ENCODE measurements around the gene REEP1. TPM values are rescaled to one million over a fixed set of nuclear protein-coding genes. Genes with fewer than 3 reads are reported as not detected.
A peak's percentile ranks its signal among the peaks of the same experiment; 100 is the strongest.

Gene REEP1
- total RNA-seq, 1 donor from 2014 or later = 0.35 TPM

DNA sequence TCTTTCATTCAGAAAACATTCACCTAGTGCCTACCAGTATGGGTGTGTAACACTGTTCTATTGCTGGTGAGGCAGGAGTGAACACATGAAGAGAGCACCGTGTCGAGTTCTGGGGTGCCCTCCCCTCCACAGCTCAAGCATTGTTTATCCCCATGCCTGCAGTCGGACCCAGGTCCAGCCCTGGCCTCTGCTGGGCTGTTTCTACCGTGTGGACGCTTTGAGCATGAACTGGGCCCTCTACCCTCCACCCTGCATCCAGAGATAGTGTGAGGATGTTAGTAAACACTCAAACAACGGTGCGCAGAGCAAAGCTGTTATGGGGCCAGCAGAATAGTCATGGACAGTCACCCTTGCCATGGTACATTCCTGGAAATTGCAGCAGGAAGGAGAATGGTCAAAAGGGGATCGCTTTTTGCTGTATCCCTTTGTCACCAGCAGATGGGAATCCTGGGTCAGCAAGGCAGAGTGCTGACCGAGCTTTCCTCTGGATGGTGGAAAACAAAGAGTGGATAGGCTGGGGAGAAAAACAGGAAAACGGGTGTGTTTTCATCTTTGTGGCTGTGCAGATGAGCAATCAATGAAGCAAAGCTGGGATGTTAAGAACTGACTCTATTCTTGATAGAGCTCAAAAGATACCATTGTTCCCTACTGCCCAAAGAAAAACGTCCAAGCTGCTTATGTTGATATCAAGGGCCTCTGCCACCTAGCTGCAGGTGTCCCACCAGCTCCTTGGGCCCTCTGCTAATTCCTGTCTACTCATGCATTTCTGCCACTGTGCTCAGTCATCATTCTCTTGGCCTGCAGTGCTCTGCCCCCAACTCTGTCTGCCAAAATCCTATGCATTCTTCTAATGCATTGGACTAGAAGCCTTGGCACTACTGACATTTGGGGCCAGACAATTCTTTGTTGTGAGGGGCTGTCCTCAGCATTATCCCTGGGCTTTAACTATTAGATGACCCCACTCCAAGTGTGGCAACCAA, 38.7 kb downstream of the REEP1 start:
- no peak for DNase-seq (ENCODE audit: low read depth)
- H3K4me3 ChIP-seq (ENCODE audit: low read depth, low read length) = no peak overlapping the region
- TF ChIP-seq, protein P1, sequence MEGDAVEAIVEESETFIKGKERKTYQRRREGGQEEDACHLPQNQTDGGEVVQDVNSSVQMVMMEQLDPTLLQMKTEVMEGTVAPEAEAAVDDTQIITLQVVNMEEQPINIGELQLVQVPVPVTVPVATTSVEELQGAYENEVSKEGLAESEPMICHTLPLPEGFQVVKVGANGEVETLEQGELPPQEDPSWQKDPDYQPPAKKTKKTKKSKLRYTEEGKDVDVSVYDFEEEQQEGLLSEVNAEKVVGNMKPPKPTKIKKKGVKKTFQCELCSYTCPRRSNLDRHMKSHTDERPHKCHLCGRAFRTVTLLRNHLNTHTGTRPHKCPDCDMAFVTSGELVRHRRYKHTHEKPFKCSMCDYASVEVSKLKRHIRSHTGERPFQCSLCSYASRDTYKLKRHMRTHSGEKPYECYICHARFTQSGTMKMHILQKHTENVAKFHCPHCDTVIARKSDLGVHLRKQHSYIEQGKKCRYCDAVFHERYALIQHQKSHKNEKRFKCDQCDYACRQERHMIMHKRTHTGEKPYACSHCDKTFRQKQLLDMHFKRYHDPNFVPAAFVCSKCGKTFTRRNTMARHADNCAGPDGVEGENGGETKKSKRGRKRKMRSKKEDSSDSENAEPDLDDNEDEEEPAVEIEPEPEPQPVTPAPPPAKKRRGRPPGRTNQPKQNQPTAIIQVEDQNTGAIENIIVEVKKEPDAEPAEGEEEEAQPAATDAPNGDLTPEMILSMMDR (conservative IDR thresholded peaks at IDR 0.05; ENCODE audit: low read depth, low read length) = peak; percentile 72

DNA sequence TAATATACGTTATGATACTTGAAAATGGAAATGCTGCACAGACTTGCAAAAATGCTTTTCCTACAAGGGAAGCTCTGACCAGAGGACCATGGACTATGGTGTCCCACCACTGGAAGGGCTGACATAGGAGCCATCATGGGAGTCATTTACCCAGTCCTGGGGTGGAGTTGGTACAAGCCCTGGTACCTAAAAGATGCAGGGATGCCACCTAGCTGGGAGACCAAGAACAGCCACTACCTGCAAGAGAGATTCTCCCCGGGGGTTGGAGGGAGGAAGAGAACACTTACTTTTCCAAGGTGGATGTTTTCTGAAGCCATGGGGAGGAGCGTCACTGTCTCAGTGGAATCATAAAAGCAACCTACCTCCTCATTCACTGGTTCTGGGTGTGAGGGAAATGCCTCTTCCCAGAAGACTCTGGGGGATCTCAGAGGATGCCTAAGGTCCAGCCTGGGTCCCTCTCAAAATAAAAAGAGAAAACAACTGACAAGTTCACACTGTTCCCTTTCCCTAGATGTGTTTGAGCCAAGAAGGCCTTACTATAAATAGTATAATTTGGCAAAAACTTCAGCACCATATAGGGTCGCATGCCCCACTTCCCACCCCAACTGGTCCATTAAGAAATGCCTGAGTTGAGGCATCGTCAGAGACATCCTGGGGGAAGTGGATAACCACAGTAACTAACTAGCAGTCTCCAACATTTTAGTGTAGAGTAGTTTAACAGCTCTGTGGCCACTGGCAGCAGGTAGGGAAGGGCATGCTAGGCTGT, 39.9 kb downstream of the REEP1 start:
- no peak for DNase-seq (ENCODE audit: low read depth)

DNA sequence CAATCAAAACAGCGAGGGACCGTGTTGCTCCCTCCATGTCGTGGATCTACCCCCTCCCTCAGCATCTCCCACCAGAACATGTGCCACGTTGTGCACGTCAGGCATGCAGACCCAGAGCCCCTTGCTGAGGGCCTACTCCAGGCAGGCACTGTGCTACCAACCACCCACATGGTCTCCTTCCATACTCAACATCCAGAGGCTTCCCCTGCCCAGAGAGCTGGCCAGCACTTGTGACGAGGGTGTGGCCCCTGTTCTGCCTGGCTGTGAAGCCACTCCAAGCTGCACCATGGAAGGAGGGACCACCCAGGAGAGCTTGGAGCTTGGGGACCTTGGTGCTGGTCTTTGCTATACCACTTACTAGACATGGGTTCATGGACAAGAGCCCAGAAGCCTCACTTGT, 40.5 kb downstream of the REEP1 start:
- DNase-seq (ENCODE audit: low read depth) = no peak
- H3K4me3 ChIP-seq (ENCODE audit: low read depth, low read length) = no peak overlapping the region
- TF ChIP-seq, protein P1 (conservative IDR thresholded peaks at IDR 0.05; ENCODE audit: low read depth, low read length) = no peak

More for the DNA sequence above, 39.9 kb downstream of the REEP1 start:
- H3K4me3 ChIP-seq (ENCODE audit: low read depth, low read length) = no peak overlapping the region
- TF ChIP-seq, protein P1 (conservative IDR thresholded peaks at IDR 0.05; ENCODE audit: low read depth, low read length) = peak; percentile 54

DNA sequence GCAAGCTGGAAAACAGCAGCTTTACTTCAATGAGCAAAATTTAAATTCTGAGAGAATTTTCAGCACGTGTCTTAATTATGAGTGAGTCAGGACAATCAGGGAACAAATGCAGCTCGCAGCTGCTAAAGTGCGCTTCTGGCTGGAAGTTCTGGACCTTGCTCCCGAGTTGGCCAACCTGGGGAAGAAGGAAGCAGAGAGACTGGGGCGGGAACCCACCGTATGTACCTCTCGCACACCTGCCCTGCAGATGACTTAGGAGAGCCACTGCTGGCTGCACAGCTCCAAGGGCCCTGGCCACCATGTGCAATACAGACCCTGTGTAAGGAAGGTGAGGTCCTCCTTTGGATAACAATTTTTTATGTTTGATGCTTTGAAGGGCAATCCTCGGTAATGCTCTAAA, 42.4 kb downstream of the REEP1 start:
- no peak overlapping the region for H3K4me3 ChIP-seq (ENCODE audit: low read depth, low read length)
- DNase-seq (ENCODE audit: low read depth) = no peak
- TF ChIP-seq, protein P1 (conservative IDR thresholded peaks at IDR 0.05; ENCODE audit: low read depth, low read length) = no peak

DNA sequence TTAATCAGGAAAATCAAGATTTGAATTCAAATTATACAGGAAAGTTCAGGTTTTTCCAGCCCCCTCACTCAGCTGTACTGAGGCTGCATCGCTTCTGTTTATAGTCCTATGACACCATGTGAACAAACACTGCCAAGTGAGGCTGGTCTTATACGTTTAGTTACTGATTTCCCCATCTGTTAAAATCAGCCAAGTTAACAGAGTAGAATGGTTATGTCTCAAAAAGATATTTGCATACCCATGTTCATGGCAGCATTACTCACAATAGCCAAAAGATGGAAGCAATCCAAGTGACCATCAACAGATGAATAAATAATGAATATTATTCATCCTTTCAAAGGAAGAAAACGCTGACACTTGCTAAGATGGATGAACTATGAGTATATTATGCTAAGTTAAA, 43.8 kb downstream of the REEP1 start:
- no peak for DNase-seq (ENCODE audit: low read depth)
- TF ChIP-seq, protein P1 (conservative IDR thresholded peaks at IDR 0.05; ENCODE audit: low read depth, low read length) = no peak

DNA sequence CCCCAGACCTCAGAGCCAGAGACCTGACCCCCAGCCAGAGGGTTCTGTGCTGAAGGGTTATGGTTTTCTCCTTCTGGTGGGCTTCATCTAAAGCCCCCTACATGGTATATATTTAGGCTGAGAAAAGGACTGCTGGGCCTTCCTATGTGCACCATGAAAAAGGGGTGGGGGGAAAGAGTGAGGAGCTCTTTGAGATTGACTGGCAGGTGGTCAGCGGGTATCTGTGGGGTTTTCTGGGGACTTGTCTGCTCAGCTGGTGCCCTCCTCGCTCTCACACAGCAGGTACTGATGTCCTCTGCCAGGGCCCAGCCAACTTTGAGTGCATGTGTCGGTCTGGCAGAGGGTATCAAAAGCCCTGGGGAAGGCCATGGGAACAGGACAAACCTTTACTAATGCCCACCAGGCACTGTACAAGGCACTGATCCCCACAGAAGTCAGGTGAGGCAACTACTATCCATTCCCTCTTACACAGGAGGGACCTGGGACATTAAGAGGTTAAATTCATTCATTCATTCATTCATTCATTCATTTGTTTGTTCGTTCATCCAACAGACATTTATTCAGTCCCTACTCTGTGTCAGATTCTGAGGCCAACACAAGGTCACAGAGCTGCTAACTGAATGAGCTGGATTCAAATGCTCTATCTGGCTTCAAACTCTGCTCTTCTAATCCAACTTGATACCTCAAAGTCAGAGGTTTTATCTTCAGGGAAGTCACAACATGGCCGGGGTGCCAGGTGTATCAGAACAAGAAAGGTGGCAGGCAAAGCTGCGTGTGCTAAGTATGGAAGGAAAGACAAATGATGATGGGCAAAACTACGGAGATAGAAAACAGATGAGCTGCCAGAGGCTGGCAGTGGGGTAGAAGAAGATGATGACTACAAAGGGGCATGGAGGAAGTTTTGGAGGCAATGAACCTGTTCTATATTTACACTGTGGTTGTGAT, 44.6 kb downstream of the REEP1 start:
- TF ChIP-seq, protein P1 (conservative IDR thresholded peaks at IDR 0.05; ENCODE audit: low read depth, low read length) = no peak
- no peak overlapping the region for H3K4me3 ChIP-seq (ENCODE audit: low read depth, low read length)
- DNase-seq (ENCODE audit: low read depth) = no peak

More for the DNA sequence above, 43.8 kb downstream of the REEP1 start:
- H3K4me3 ChIP-seq (ENCODE audit: low read depth, low read length) = no peak overlapping the region
